ENCODE data around the gene TTLL11. TPM values are rescaled to one million over a fixed set of nuclear protein-coding genes. Genes with fewer than 3 reads are reported as not detected.

The TTLL11 gene
- total RNA-seq, 2 donors from 2014 or later, result 2.5 to 2.6 TPM

GRCh38 chr9:121890746-121891145 lies 202.4 kb downstream of the TTLL11 start:
- Mint-ChIP-seq H3K4me1 (ENCODE audit: low read depth) (peaks cover 35% of the 10 kb centered on the region), H3K4me3 (no peak overlapping the region), H3K36me3 (ENCODE audit: insufficient read depth in 2 of 2) (no peaks in the 10 kb centered on the region), H3K27ac (no peak overlapping the region), H3K9me3 (no peaks in the 10 kb centered on the region), H3K27me3 (ENCODE audit: low read depth) (peaks cover 10% of the 10 kb centered on the region)
- ATAC-seq (replicated peaks in 1 of 2) (no peak), DNase-seq (no peak)

- no peaks in the 10 kb centered on the region for H3K36me3 Mint-ChIP-seq (ENCODE audit: insufficient read depth in 2 of 2)
- H3K27ac Mint-ChIP-seq, result no peak overlapping the region
- no peak for ATAC-seq (replicated peaks in 1 of 2)
Measured at GRCh38 chr9:121889990-121890563, 203.0 kb downstream of the TTLL11 start.

GRCh38 chr9:121888438-121888775 lies 204.7 kb downstream of the TTLL11 start:
- ATAC-seq (replicated peaks in 1 of 2), result peak; percentile 20 to 34
- H3K27me3 Mint-ChIP-seq (ENCODE audit: low read depth), result peaks cover 10% of the 10 kb centered on the region
- H3K4me1 Mint-ChIP-seq (ENCODE audit: low read depth), result peaks cover 51% of the 10 kb centered on the region
- H3K4me3 Mint-ChIP-seq, result no peak overlapping the region
- H3K36me3 Mint-ChIP-seq (ENCODE audit: insufficient read depth in 2 of 2), result no peaks in the 10 kb centered on the region
- H3K9me3 Mint-ChIP-seq, result no peaks in the 10 kb centered on the region
- DNase-seq, result peak in 1 of 2 donors; percentile 7
- no peak overlapping the region for H3K27ac Mint-ChIP-seq

More at GRCh38 chr9:121889990-121890563, 203.0 kb downstream of the TTLL11 start:
- Mint-ChIP-seq H3K4me1 (ENCODE audit: low read depth) (peaks cover 42% of the 10 kb centered on the region), H3K4me3 (no peak overlapping the region), H3K27me3 (ENCODE audit: low read depth) (peaks cover 10% of the 10 kb centered on the region), H3K9me3 (no peaks in the 10 kb centered on the region)
- DNase-seq, result no peak

GRCh38 chr9:121887553-121888437 lies 205.3 kb downstream of the TTLL11 start:
- ATAC-seq (replicated peaks in 1 of 2) (no peak), DNase-seq (no peak)
- Mint-ChIP-seq H3K27me3 (ENCODE audit: low read depth) (peaks cover 10% of the 10 kb centered on the region), H3K4me1 (ENCODE audit: low read depth) (peaks cover 51% of the 10 kb centered on the region), H3K27ac (no peak overlapping the region), H3K4me3 (no peak overlapping the region), H3K9me3 (no peaks in the 10 kb centered on the region), H3K36me3 (ENCODE audit: insufficient read depth in 2 of 2) (no peaks in the 10 kb centered on the region)

GRCh38 chr9:121886759-121887485 lies 206.2 kb downstream of the TTLL11 start:
- Mint-ChIP-seq H3K27me3 (ENCODE audit: low read depth) (peaks cover 10% of the 10 kb centered on the region), H3K9me3 (no peaks in the 10 kb centered on the region), H3K4me3 (no peak overlapping the region), H3K36me3 (ENCODE audit: insufficient read depth in 2 of 2) (no peaks in the 10 kb centered on the region), H3K4me1 (ENCODE audit: low read depth) (peaks cover 51% of the 10 kb centered on the region), H3K27ac (no peak overlapping the region)
- ATAC-seq (replicated peaks in 1 of 2) (peak; percentile 79 to 83), DNase-seq (peak; percentile 57 to 67)

GRCh38 chr9:121885345-121885901 lies 207.7 kb downstream of the TTLL11 start:
- no peak overlapping the region for H3K27ac Mint-ChIP-seq
- no peaks in the 10 kb centered on the region for H3K9me3 Mint-ChIP-seq
- DNase-seq, result no peak
- no peaks in the 10 kb centered on the region for H3K36me3 Mint-ChIP-seq (ENCODE audit: insufficient read depth in 2 of 2)
- H3K4me3 Mint-ChIP-seq, result no peak overlapping the region
- peak in 1 of 2 donors; percentile 21 for ATAC-seq (replicated peaks in 1 of 2)
- peaks cover 4% of the 10 kb centered on the region for H3K27me3 Mint-ChIP-seq (ENCODE audit: low read depth)
- peaks cover 48% of the 10 kb centered on the region for H3K4me1 Mint-ChIP-seq (ENCODE audit: low read depth)

- H3K9me3 Mint-ChIP-seq, result no peaks in the 10 kb centered on the region
- ATAC-seq (replicated peaks in 1 of 2) (no peak), DNase-seq (no peak)
- peaks cover 42% of the 10 kb centered on the region for H3K4me1 Mint-ChIP-seq (ENCODE audit: low read depth)
- no peaks in the 10 kb centered on the region for H3K36me3 Mint-ChIP-seq (ENCODE audit: insufficient read depth in 2 of 2)
- no peak overlapping the region for H3K27ac Mint-ChIP-seq
- H3K4me3 Mint-ChIP-seq, result no peak overlapping the region
- no peaks in the 10 kb centered on the region for H3K27me3 Mint-ChIP-seq (ENCODE audit: low read depth)
Measured at GRCh38 chr9:121884057-121884541, 209.0 kb downstream of the TTLL11 start.

GRCh38 chr9:121883281-121884056 lies 209.6 kb downstream of the TTLL11 start:
- no peaks in the 10 kb centered on the region for H3K27me3 Mint-ChIP-seq (ENCODE audit: low read depth)
- H3K27ac Mint-ChIP-seq, result no peak overlapping the region
- DNase-seq (peak; percentile 9 to 26), ATAC-seq (replicated peaks in 1 of 2) (peak; percentile 30 to 42)
- no peaks in the 10 kb centered on the region for H3K9me3 Mint-ChIP-seq
- peaks cover 39% of the 10 kb centered on the region for H3K4me1 Mint-ChIP-seq (ENCODE audit: low read depth)
- H3K36me3 Mint-ChIP-seq (ENCODE audit: insufficient read depth in 2 of 2), result no peaks in the 10 kb centered on the region
- H3K4me3 Mint-ChIP-seq, result no peak overlapping the region

- no peak for ATAC-seq (replicated peaks in 1 of 2)
- H3K4me3 Mint-ChIP-seq, result no peak overlapping the region
- H3K9me3 Mint-ChIP-seq, result no peaks in the 10 kb centered on the region
- H3K4me1 Mint-ChIP-seq (ENCODE audit: low read depth), result peaks cover 25% of the 10 kb centered on the region
- no peaks in the 10 kb centered on the region for H3K27me3 Mint-ChIP-seq (ENCODE audit: low read depth)
- no peak overlapping the region for H3K27ac Mint-ChIP-seq
- no peak for DNase-seq
- H3K36me3 Mint-ChIP-seq (ENCODE audit: insufficient read depth in 2 of 2), result no peaks in the 10 kb centered on the region
Measured at GRCh38 chr9:121881920-121882500, 211.1 kb downstream of the TTLL11 start.

GRCh38 chr9:121880343-121880898 lies 212.7 kb downstream of the TTLL11 start:
- Mint-ChIP-seq H3K4me3 (no peak overlapping the region), H3K27me3 (ENCODE audit: low read depth) (no peaks in the 10 kb centered on the region), H3K4me1 (ENCODE audit: low read depth) (peaks cover 13% of the 10 kb centered on the region), H3K27ac (no peak overlapping the region), H3K9me3 (no peaks in the 10 kb centered on the region), H3K36me3 (ENCODE audit: insufficient read depth in 2 of 2) (no peaks in the 10 kb centered on the region)
- no peak for ATAC-seq (replicated peaks in 1 of 2)
- DNase-seq, result no peak

GRCh38 chr9:121878271-121878822 lies 214.8 kb downstream of the TTLL11 start:
- ATAC-seq (replicated peaks in 1 of 2) (no peak), DNase-seq (no peak)
- no peaks in the 10 kb centered on the region for H3K4me1 Mint-ChIP-seq (ENCODE audit: low read depth)
- H3K9me3 Mint-ChIP-seq, result no peaks in the 10 kb centered on the region
- H3K36me3 Mint-ChIP-seq (ENCODE audit: insufficient read depth in 2 of 2), result no peaks in the 10 kb centered on the region
- H3K4me3 Mint-ChIP-seq, result no peak overlapping the region
- no peaks in the 10 kb centered on the region for H3K27me3 Mint-ChIP-seq (ENCODE audit: low read depth)
- H3K27ac Mint-ChIP-seq, result no peak overlapping the region
